ENCODE results near the gene WDR18. TPM values are rescaled to one million over a fixed set of nuclear protein-coding genes. Genes with fewer than 3 reads are reported as not detected.

WDR18 gene
- total and polyA plus RNA-seq, 4 donors: 36.6 to 60.2 (median 45.7) TPM

- WGBS, 2 donors: 1 to 2% methylated on average over 27 of the region's 27 CpGs
- H3K27me3 ChIP-seq (ENCODE audit: control insufficient read depth in 3 of 3, insufficient read depth in 3 of 3, low read length in 2 of 3): no peaks in the 10 kb centered on the region
- peaks cover 0 to 36% (median 3%) of the 10 kb centered on the region in 5 donors for H3K4me1 ChIP-seq (ENCODE audit: control insufficient read depth in 5 of 5, insufficient read depth in 5 of 5, low read length in 5 of 5)
- no peak overlapping the region for H3K9ac ChIP-seq (ENCODE audit: insufficient read depth in 1 of 2, low read length in 2 of 2)
- DNase-seq: peak; percentile 86 to 92 (median 89)
- H3K9me3 ChIP-seq (ENCODE audit: control insufficient read depth in 4 of 4, insufficient read depth in 3 of 4, low read length in 3 of 4): no peaks in the 10 kb centered on the region
- peak overlapping the region; percentile 17 for H3K4me3 ChIP-seq
- no peak for TF ChIP-seq CTCF (IDR thresholded peaks at IDR 0.05; ENCODE audit: control extremely low read depth, extremely low read depth)
- peaks cover 0 to 14% (median 3%) of the 10 kb centered on the region in 4 donors for H3K36me3 ChIP-seq (ENCODE audit: control insufficient read depth in 4 of 4, insufficient read depth in 4 of 4, low read length in 4 of 4)
- ATAC-seq (ENCODE audit: insufficient read depth, low FRiP score): peak; percentile 59
- peak overlapping the region in 1 of 2 donors; percentile 0 for H3K27ac ChIP-seq (ENCODE audit: low read depth in 1 of 2, low read length in 1 of 2)
Observed at GRCh38 chr19:1040476-1041271, 56.5 kb downstream of the WDR18 start.

GRCh38 chr19:1041272-1041834, 57.2 kb downstream of the WDR18 start:
- H3K27me3 ChIP-seq (ENCODE audit: control insufficient read depth in 3 of 3, insufficient read depth in 3 of 3, low read length in 2 of 3): no peaks in the 10 kb centered on the region
- H3K9ac ChIP-seq (ENCODE audit: insufficient read depth in 1 of 2, low read length in 2 of 2): no peak overlapping the region
- H3K9me3 ChIP-seq (ENCODE audit: control insufficient read depth in 4 of 4, insufficient read depth in 3 of 4, low read length in 3 of 4): no peaks in the 10 kb centered on the region
- no peak for TF ChIP-seq CTCF (IDR thresholded peaks at IDR 0.05; ENCODE audit: control extremely low read depth, extremely low read depth)
- WGBS, 2 donors: 42 to 48% methylated on average over 26 of the region's 26 CpGs
- DNase-seq: no peak
- H3K4me1 ChIP-seq (ENCODE audit: control insufficient read depth in 5 of 5, insufficient read depth in 5 of 5, low read length in 5 of 5): peaks cover 0 to 36% (median 3%) of the 10 kb centered on the region in 5 donors
- H3K4me3 ChIP-seq: no peak overlapping the region
- ATAC-seq (ENCODE audit: insufficient read depth, low FRiP score): no peak
- H3K27ac ChIP-seq (ENCODE audit: low read depth in 1 of 2, low read length in 1 of 2): no peak overlapping the region
- H3K36me3 ChIP-seq (ENCODE audit: control insufficient read depth in 4 of 4, insufficient read depth in 4 of 4, low read length in 4 of 4): peaks cover 0 to 11% (median 3%) of the 10 kb centered on the region in 4 donors

GRCh38 chr19:1041835-1042685, 57.9 kb downstream of the WDR18 start:
- H3K27me3 ChIP-seq (ENCODE audit: control insufficient read depth in 3 of 3, insufficient read depth in 3 of 3, low read length in 2 of 3): no peaks in the 10 kb centered on the region
- H3K27ac ChIP-seq (ENCODE audit: low read depth in 1 of 2, low read length in 1 of 2): no peak overlapping the region
- ATAC-seq (ENCODE audit: insufficient read depth, low FRiP score): no peak
- H3K9ac ChIP-seq (ENCODE audit: insufficient read depth in 1 of 2, low read length in 2 of 2): no peak overlapping the region
- H3K9me3 ChIP-seq (ENCODE audit: control insufficient read depth in 4 of 4, insufficient read depth in 3 of 4, low read length in 3 of 4): no peaks in the 10 kb centered on the region
- TF ChIP-seq CTCF (IDR thresholded peaks at IDR 0.05; ENCODE audit: control extremely low read depth, extremely low read depth): no peak
- WGBS, 2 donors: 75 to 77% methylated on average over 42 to 43 of the region's 43 CpGs
- H3K36me3 ChIP-seq (ENCODE audit: control insufficient read depth in 4 of 4, insufficient read depth in 4 of 4, low read length in 4 of 4): peaks cover 0 to 15% (median 3%) of the 10 kb centered on the region in 4 donors
- no peak overlapping the region for H3K4me3 ChIP-seq
- no peak for DNase-seq
- peaks cover 0 to 36% (median 3%) of the 10 kb centered on the region in 5 donors for H3K4me1 ChIP-seq (ENCODE audit: control insufficient read depth in 5 of 5, insufficient read depth in 5 of 5, low read length in 5 of 5)

Measured in lung (tissue), 12 donors.